Uterus (tissue), 4 donors: ENCODE measurements around the gene ERVMER34-1. TPM values are rescaled to one million over a fixed set of nuclear protein-coding genes. Genes with fewer than 3 reads are reported as not detected.

ENCODE experiments used
- DNase-seq, 2 donors: peaks; one replicate each; pipeline ENCODE4 v3.0.0-alpha.2; 2019 to 2020
- H3K27ac ChIP-seq, 2 donors: fragments of 200-600 bp; sonication (generic); 1 replicate in 1 of 2; 2 replicates in 1 of 2; pipeline ENCODE4 v1.5.1; 2016 to 2018
- H3K27me3 ChIP-seq, 2 donors: fragments of 200-600 bp; sonication (generic); one replicate each; pipeline ENCODE4 v1.5.1; 2018 to 2019; ENCODE audit warnings: control low read depth in 1 of 2
- H3K36me3 ChIP-seq, 2 donors: fragments of 200-600 bp; sonication (generic); one replicate each; pipeline ENCODE4 v1.5.1; 2019; ENCODE audit warnings: control low read depth in 1 of 2
- H3K4me1 ChIP-seq, 2 donors: fragments of 200-600 bp; sonication (generic); one replicate each; pipeline ENCODE4 v1.5.1; 2018 to 2019; ENCODE audit warnings: control low read depth in 1 of 2
- H3K4me3 ChIP-seq, 2 donors: fragments of 200-600 bp; sonication (generic); 1 replicate in 1 of 2; 2 replicates in 1 of 2; pipeline ENCODE4 v1.5.1; 2018 to 2019; ENCODE audit warnings: mild to moderate bottlenecking in 1 of 2
- H3K9me3 ChIP-seq, 2 donors: fragments of 200-600 bp; sonication (generic); one replicate each; pipeline ENCODE4 v1.5.1; 2019; ENCODE audit warnings: control low read depth in 1 of 2
- POLR2A ChIP-seq, 2 donors: fragments of 450-650 bp; IDR thresholded peaks; one replicate each; pipeline ENCODE4 v1.6.1; 2016; ENCODE audit warnings: antibody characterized with exemption in 2 of 2, mild to moderate bottlenecking in 1 of 2, moderate library complexity in 1 of 2
- intact Hi-C: fragments of 100-400 bp; cut with DNase I; formaldehyde crosslinking; loops from one replicate; pipeline ENCODE4 v1.15.1; 2023; ENCODE audit warnings: low total_unique reads
- total RNA-seq, 4 donors: library from RNA; depleted of rRNA in 3 of 4; stranded (reverse); fragments of >200 nt in 3 of 4; gene quantifications; one replicate each; pipeline versions ENCODE4 v1.1.0 to v1.2.4, GENCODE V29; 2014 to 2023
- TF ChIP-seq, protein P1 (sequence below), 4 experiments: fragments of 200-600 bp in 2 of 4; fragments of 450-650 bp in 2 of 4; sonication (generic) in 2 of 4; IDR thresholded peaks; one replicate each; pipeline ENCODE4 v1.5.1; 2016 to 2019; ENCODE audit warnings: antibody characterized with exemption in 4 of 4, mild to moderate bottlenecking in 2 of 4, moderate library complexity in 1 of 4
- donor health status: DM: yes; HTN: yes; CAD: no.

Gene ERVMER34-1
- total RNA-seq, 4 donors from 2014 or later, result 0.26 to 3.0 (median 1.2) TPM; not detected in 1

DNA sequence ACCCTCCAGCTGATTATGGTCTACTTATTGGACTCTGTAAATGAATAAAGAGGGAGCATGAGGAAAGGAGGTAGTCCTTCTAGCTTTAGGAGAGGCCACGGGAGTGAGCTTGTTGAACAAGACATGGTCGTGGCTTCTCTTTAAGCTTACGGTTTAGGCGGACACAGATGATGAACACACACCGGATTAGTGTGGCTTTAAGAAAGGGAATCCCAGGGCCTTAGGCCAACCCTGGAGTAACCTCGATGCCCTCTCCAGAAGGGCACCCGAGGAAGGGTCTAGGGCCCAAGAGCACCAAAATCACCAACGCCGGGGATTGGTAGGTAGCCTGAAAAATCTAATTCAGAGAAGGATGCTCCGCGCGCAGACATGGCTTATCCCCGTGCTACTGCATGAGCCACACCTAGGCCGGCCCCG is 39.4 kb downstream of the ERVMER34-1 start:
- Histone ChIP-seq H3K4me1 (peaks cover 10 to 16% of the 10 kb centered on the region in 2 donors), H3K9me3 (no peaks in the 10 kb centered on the region), H3K27ac (peak overlapping the region; percentile 84 to 92), H3K27me3 (no peaks in the 10 kb centered on the region), H3K36me3 (no peaks in the 10 kb centered on the region), H3K4me3 (peak overlapping the region in 1 of 2 donors; percentile 49)
- DNase-seq, result no peak
- intact Hi-C loops, result no loop called here
- TF ChIP-seq, protein P1, sequence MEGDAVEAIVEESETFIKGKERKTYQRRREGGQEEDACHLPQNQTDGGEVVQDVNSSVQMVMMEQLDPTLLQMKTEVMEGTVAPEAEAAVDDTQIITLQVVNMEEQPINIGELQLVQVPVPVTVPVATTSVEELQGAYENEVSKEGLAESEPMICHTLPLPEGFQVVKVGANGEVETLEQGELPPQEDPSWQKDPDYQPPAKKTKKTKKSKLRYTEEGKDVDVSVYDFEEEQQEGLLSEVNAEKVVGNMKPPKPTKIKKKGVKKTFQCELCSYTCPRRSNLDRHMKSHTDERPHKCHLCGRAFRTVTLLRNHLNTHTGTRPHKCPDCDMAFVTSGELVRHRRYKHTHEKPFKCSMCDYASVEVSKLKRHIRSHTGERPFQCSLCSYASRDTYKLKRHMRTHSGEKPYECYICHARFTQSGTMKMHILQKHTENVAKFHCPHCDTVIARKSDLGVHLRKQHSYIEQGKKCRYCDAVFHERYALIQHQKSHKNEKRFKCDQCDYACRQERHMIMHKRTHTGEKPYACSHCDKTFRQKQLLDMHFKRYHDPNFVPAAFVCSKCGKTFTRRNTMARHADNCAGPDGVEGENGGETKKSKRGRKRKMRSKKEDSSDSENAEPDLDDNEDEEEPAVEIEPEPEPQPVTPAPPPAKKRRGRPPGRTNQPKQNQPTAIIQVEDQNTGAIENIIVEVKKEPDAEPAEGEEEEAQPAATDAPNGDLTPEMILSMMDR (IDR thresholded peaks at IDR 0.05), result no peak

DNA sequence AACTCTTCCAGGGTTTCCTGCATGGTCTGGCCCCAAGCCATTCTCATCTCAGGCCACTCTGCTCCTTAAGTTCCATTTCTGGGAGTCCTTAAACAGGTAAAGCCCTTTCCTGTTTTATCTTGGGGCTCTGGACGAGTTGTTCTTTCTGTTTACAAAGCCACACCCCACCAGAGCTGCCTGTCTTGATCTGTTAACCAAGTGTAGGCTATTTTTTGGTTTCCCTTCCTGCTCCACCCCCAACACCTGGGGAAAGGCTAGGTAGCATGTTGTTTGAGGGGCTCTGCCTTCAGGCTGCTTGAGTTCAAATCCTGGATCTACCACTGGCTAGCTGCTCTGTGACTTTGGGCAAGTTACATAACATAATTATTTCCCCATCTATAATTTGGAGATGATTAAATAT is 40.0 kb downstream of the ERVMER34-1 start:
- TF ChIP-seq POLR2A (IDR thresholded peaks at IDR 0.05), result no peak
- TF ChIP-seq, protein P1 (IDR thresholded peaks at IDR 0.05), result no peak
- Histone ChIP-seq H3K9me3 (no peaks in the 10 kb centered on the region), H3K4me1 (peaks cover 10 to 16% of the 10 kb centered on the region in 2 donors), H3K36me3 (no peaks in the 10 kb centered on the region), H3K27ac (peak overlapping the region in 1 of 2 donors; percentile 92), H3K27me3 (no peaks in the 10 kb centered on the region), H3K4me3 (peak overlapping the region in 1 of 2 donors; percentile 49)
- intact Hi-C loops, result no loop called here
- DNase-seq, result no peak

DNA sequence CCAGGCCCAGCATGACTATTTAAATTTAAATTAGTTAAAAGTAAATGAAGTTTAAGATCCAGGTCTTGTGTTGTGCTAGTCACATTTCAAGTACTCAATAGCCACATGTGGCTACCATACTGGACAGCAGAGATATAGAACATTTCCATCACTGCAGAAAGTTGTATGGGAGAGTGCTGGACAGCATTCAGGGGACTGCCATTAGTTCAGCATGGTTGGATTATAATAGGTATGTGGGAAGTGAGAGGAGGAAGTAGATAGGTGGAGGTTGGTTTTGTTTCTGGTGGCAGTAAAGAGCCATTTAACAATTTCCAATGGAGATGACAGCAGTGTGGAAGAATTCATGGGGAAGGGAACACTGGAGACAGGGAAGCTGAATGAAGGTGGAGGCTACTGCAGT is 42.1 kb downstream of the ERVMER34-1 start:
- TF ChIP-seq POLR2A (IDR thresholded peaks at IDR 0.05), result no peak
- TF ChIP-seq, protein P1 (IDR thresholded peaks at IDR 0.05), result no peak
- no peak overlapping the region for H3K27ac ChIP-seq
- H3K36me3 ChIP-seq, result no peaks in the 10 kb centered on the region
- no peaks in the 10 kb centered on the region for H3K27me3 ChIP-seq
- no peak for DNase-seq
- intact Hi-C loops, result no loop called here
- no peak overlapping the region for H3K4me3 ChIP-seq
- H3K4me1 ChIP-seq, result peaks cover 10% of the 10 kb centered on the region in 2 donors
- H3K9me3 ChIP-seq, result no peaks in the 10 kb centered on the region

DNA sequence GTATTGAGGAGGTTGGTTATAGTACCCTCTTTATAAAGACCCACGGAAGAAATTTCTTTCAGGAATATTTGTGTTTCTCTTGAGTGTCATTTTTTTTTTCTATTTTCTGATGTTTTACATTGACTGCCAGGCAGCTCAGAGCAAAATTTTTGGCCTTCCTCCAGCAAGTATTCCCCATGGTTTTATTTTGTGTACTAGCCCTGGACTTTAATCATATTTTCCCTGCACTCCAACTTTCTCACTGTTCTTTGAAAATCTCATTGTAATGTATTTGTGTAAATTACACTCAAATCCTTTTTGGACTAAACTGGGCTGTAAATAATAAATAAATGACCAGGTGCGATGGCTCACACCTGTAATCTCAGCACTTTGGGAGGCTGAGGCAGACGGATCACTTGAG is 46.6 kb downstream of the ERVMER34-1 start:
- Histone ChIP-seq H3K9me3 (no peaks in the 10 kb centered on the region), H3K27ac (no peak overlapping the region), H3K4me3 (no peak overlapping the region), H3K27me3 (no peaks in the 10 kb centered on the region), H3K36me3 (no peaks in the 10 kb centered on the region), H3K4me1 (no peaks in the 10 kb centered on the region)
- intact Hi-C loops, result no loop called here
- DNase-seq, result no peak
- TF ChIP-seq POLR2A (IDR thresholded peaks at IDR 0.05), result no peak
- TF ChIP-seq, protein P1 (IDR thresholded peaks at IDR 0.05), result no peak

DNA sequence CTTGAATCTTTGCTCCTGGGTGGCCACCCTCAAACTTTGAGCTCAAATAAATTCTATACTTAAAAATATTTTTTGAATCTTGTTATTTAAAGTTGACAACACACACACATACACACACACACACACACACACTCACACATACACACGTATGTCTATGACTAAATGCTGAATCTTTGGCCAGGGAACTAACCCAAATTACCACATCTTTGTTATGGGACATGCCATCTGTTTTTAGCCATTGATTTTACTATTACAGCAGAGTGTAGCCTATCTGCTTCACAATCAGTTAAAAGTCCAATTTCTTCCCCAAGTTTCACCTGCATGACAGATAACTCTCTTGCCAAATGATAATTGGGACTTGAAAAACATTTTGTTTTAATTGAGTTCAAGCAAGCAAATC is 47.1 kb downstream of the ERVMER34-1 start:
- intact Hi-C loops, result no loop called here
- no peak for DNase-seq
- Histone ChIP-seq H3K4me1 (no peaks in the 10 kb centered on the region), H3K4me3 (no peak overlapping the region), H3K27me3 (no peaks in the 10 kb centered on the region), H3K9me3 (no peaks in the 10 kb centered on the region), H3K36me3 (no peaks in the 10 kb centered on the region), H3K27ac (no peak overlapping the region)
- no peak for TF ChIP-seq POLR2A (IDR thresholded peaks at IDR 0.05)
- TF ChIP-seq, protein P1 (IDR thresholded peaks at IDR 0.05), result no peak
